Measurements from ENCODE around the gene CBX7. TPM values are rescaled to one million over a fixed set of nuclear protein-coding genes. Genes with fewer than 3 reads are reported as not detected.

Gene CBX7
- total and polyA plus RNA-seq, 2 of the 8 experiments (the other 6 are each of a cell fraction or from before 2014, with no cell fraction given) = 6.9 to 8.7 TPM

- POLR2A ChIA-PET (ENCODE audit: partially characterized antibody) = interaction anchor here (1.5 kb wide), 1 partner anchor 33 kb away, joined by 3 read pairs; no protein-coding TSS in a partner anchor
- Histone ChIP-seq H2BK5ac (ENCODE audit: low read depth, low read length) (no peak overlapping the region), H3K18ac (ENCODE audit: extremely low read depth, low read length) (no peak overlapping the region), H3K4me1 (replicated peaks in 1 of 4; ENCODE audit: control insufficient read depth in 3 of 4, insufficient read depth in 4 of 4, low read length in 3 of 4) (peaks cover 0 to 7% (median 1%) of the 10 kb centered on the region in 4 experiments; a peak in 4 of 7 replicates), H3K23ac (ENCODE audit: insufficient read length) (no peak overlapping the region), H3K27ac (ENCODE audit: low read depth, low read length) (no peak overlapping the region), H3K9ac (replicated peaks in 1 of 4; ENCODE audit: extremely low read depth in 1 of 4, low read depth in 3 of 4, low read length in 3 of 4) (no peak overlapping the region), H3K9me3 (ENCODE audit: insufficient read depth in 2 of 2, low read depth in 1 of 2, low read length in 1 of 2) (no peaks in the 10 kb centered on the region), H3K36me3 (ENCODE audit: control insufficient read depth in 2 of 4, insufficient read depth in 4 of 4, low read length in 3 of 4) (no peaks in the 10 kb centered on the region), H2AFZ (ENCODE audit: low read length) (no peak overlapping the region), H3K56ac (replicated peaks; ENCODE audit: insufficient read length, low read depth, low read length) (no peak overlapping the region), H2AK5ac (ENCODE audit: low read depth, low read length) (no peak overlapping the region), H3K79me2 (ENCODE audit: control insufficient read depth in 1 of 2, insufficient read depth in 2 of 2, low read length in 2 of 2) (no peaks in the 10 kb centered on the region), H3K4me2 (ENCODE audit: insufficient read depth in 1 of 2, low read depth in 2 of 2, low read length in 2 of 2) (no peak overlapping the region), H4K5ac (ENCODE audit: insufficient read length, low read depth, low read length) (no peak overlapping the region), H3K27me3 (replicated peaks in 1 of 4; ENCODE audit: control insufficient read depth in 3 of 4, extremely low read depth in 1 of 4, insufficient read depth in 3 of 4, low read length in 3 of 4) (no peaks in the 10 kb centered on the region), H2BK20ac (ENCODE audit: low read length) (no peak overlapping the region), H3K79me1 (ENCODE audit: low read depth, low read length) (no peaks in the 10 kb centered on the region), H4K91ac (replicated peaks; ENCODE audit: insufficient read length, low read length) (no peak overlapping the region), H3K14ac (ENCODE audit: insufficient read length) (no peak overlapping the region), H2BK12ac (ENCODE audit: low read depth, low read length) (no peak overlapping the region), H3K4me3 (ENCODE audit: extremely low read depth in 1 of 4, insufficient read depth in 2 of 4, low read depth in 3 of 4, low read length in 4 of 4) (no peak overlapping the region), H4K20me1 (replicated peaks in 1 of 2; ENCODE audit: control insufficient read depth in 1 of 2, insufficient read depth in 2 of 2, low read length in 2 of 2) (no peaks in the 10 kb centered on the region), H4K8ac (ENCODE audit: extremely low read depth, insufficient read depth, low read length) (no peak overlapping the region), H3K4ac (replicated peaks; ENCODE audit: insufficient read length, low read depth, low read length) (no peak overlapping the region), H3K23me2 (ENCODE audit: low read depth, low read length) (no peaks in the 10 kb centered on the region), H2BK15ac (ENCODE audit: low read length) (no peak overlapping the region), H2BK120ac (replicated peaks; ENCODE audit: low read depth, low read length) (no peak overlapping the region)
- 93% methylated on average over 12 of the region's 12 CpGs; no CpG with 5 or more reads in 1 of the 2 experiments for WGBS, 2 experiments (ENCODE audit: extremely low coverage in 1 of 2, insufficient coverage in 1 of 2, insufficient read length in 1 of 2, insufficient replicate concordance in 2 of 2, low coverage in 1 of 2, low lambda C conversion rate in 2 of 2, missing lambda C conversion rate in 1 of 2)
- CTCF ChIA-PET (ENCODE audit: partially characterized antibody) = interaction anchor here (0.6 to 1.1 kb wide), 4 partner anchors 10 to 53 kb away, joined by 3 to 4 read pairs (median 3); partner anchors contain the start of gene APOBEC3H
- FAIRE-seq (no peak), DNase-seq (ENCODE audit: low read depth in 1 of 2, low spot score in 2 of 2) (no peak)
- TF ChIP-seq E2F6 (IDR thresholded peaks at IDR 0.05) (no peak), EZH2 (IDR thresholded peaks at IDR 0.05; ENCODE audit: low read depth, low read length, severe bottlenecking) (no peak), TAF7 (optimal IDR thresholded peaks at IDR 0.05; ENCODE audit: borderline replicate concordance, low read depth, low read length) (no peak), SP4 (IDR thresholded peaks at IDR 0.05; ENCODE audit: low read length) (no peak), CTBP2 (IDR thresholded peaks at IDR 0.05; ENCODE audit: borderline replicate concordance, insufficient read depth, insufficient read length, low read length) (no peak)
Observed at GRCh38 chr22:39081016-39081415, 71.5 kb downstream of the CBX7 start.
